ENCODE measurements around the gene KLRC4.
"Not testable (repeated sequence)": the region's sequence is repeated elsewhere in the genome, so short reads cannot be mapped to it uniquely, and the experiment has no call there.

KLRC4 gene

GRCh38 chr12:10409392-10409791 lies at the start of gene KLRC4:
KLRC4 (minus strand) TSS chr12:10409757; CDS start chr12:10409575, 182 bp downstream.
- no peak for DNase-seq (ENCODE audit: low read depth, low spot score)

GRCh38 chr12:10457760-10458159 lies 48.2 kb upstream of the KLRC4 start:
- DNase-seq (ENCODE audit: low read depth, low spot score): no peak

GRCh38 chr12:10456856-10457255 lies 47.3 kb upstream of the KLRC4 start:
- DNase-seq (ENCODE audit: low read depth, low spot score): no peak

- DNase-seq (ENCODE audit: low read depth, low spot score): no peak
Observed at GRCh38 chr12:10455766-10456165, 46.2 kb upstream of the KLRC4 start.

GRCh38 chr12:10454531-10454930 lies 45.0 kb upstream of the KLRC4 start:
- DNase-seq (ENCODE audit: low read depth, low spot score): no peak

- DNase-seq (ENCODE audit: low read depth, low spot score): no peak
Observed at GRCh38 chr12:10453156-10453555, 43.6 kb upstream of the KLRC4 start, which contains the start of gene KLRC1. KLRC1 (minus strand) TSS chr12:10453377; CDS start chr12:10451156, 2,221 bp downstream.

- no peak for DNase-seq (ENCODE audit: low read depth, low spot score)
Observed at GRCh38 chr12:10448236-10448635, 38.7 kb upstream of the KLRC4 start.

GRCh38 chr12:10446052-10446451 lies 36.5 kb upstream of the KLRC4 start:
- not testable (repeated sequence) for DNase-seq (ENCODE audit: low read depth, low spot score)

GRCh38 chr12:10441144-10441543 lies 31.6 kb upstream of the KLRC4 start:
- DNase-seq (ENCODE audit: low read depth, low spot score): not testable (repeated sequence)

GRCh38 chr12:10439608-10440274 lies 30.2 kb upstream of the KLRC4 start:
- not testable (repeated sequence) for DNase-seq (ENCODE audit: low read depth, low spot score)

GRCh38 chr12:10437601-10438000 lies 28.0 kb upstream of the KLRC4 start:
- not testable (repeated sequence) for DNase-seq (ENCODE audit: low read depth, low spot score)

GRCh38 chr12:10435816-10436215 lies 26.3 kb upstream of the KLRC4 start, which contains the start of gene KLRC2:
KLRC2 (minus strand) TSS chr12:10436010; CDS start chr12:10435986, 24 bp downstream.
- DNase-seq (ENCODE audit: low read depth, low spot score): not testable (repeated sequence)

GRCh38 chr12:10430623-10431022 lies 21.1 kb upstream of the KLRC4 start:
- not testable (repeated sequence) for DNase-seq (ENCODE audit: low read depth, low spot score)

- DNase-seq (ENCODE audit: low read depth, low spot score): not testable (repeated sequence)
Observed at GRCh38 chr12:10425938-10426337, 16.4 kb upstream of the KLRC4 start.

GRCh38 chr12:10424260-10424899 lies 14.8 kb upstream of the KLRC4 start:
- not testable (repeated sequence) for DNase-seq (ENCODE audit: low read depth, low spot score)

- not testable (repeated sequence) for DNase-seq (ENCODE audit: low read depth, low spot score)
Observed at GRCh38 chr12:10422159-10422558, 12.6 kb upstream of the KLRC4 start.

- not testable (repeated sequence) for DNase-seq (ENCODE audit: low read depth, low spot score)
Observed at GRCh38 chr12:10420334-10420733, 10.8 kb upstream of the KLRC4 start, which contains the start of gene KLRC3. KLRC3 (minus strand) TSS chr12:10420595; CDS start chr12:10420550, 45 bp downstream.

GRCh38 chr12:10408842-10409241 lies 715 bp downstream of the KLRC4 start:
- no peak for DNase-seq (ENCODE audit: low read depth, low spot score)

- no peak for DNase-seq (ENCODE audit: low read depth, low spot score)
Observed at GRCh38 chr12:10406725-10407124, 2.8 kb downstream of the KLRC4 start.

- no peak for DNase-seq (ENCODE audit: low read depth, low spot score)
Observed at GRCh38 chr12:10405294-10405693, 4.3 kb downstream of the KLRC4 start.

GRCh38 chr12:10404798-10405197 lies 4.8 kb downstream of the KLRC4 start:
- no peak for DNase-seq (ENCODE audit: low read depth, low spot score)

GRCh38 chr12:10400829-10401228 lies 8.7 kb downstream of the KLRC4 start:
- DNase-seq (ENCODE audit: low read depth, low spot score): no peak

GRCh38 chr12:10398168-10398567 lies 11.4 kb downstream of the KLRC4 start:
- no peak for DNase-seq (ENCODE audit: low read depth, low spot score)

Data from activated CD4-positive, CD25-positive, alpha-beta regulatory T cell treated with anti-CD3 and anti-CD28 coated beads, Interleukin-2, amount 50 U/mL, for 16 hours (primary cell).